GM12874 (cell line): ENCODE measurements around the gene USP12.

Experiments used
- TF ChIP-seq, protein P1 (sequence below): IDR thresholded peaks from 2 replicates; pipeline ENCODE4 v1.5.1; 2011; ENCODE audit warnings: low read depth, mild to moderate bottlenecking, control low read depth, low read length, moderate library complexity; ENCODE audit not compliant: insufficient read depth

Gene USP12

DNA sequence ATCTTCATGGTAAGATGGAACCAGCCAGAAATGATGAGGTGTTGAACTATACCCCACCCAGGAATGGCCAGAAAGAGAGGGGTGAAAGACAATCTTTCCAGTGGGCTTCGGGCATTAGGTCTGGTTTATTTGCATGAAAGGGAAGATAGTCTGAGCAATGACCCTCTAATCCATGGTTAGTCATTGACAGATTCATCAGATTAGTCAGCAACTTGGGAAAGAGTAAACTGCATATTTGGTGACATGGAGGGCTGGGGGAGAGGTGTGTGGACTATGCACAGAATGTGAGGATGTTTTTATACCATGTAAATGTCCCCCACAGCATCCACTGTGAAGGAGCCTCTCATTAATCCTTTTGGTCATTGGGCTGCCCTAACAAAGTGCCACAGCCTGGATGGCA is 30.1 kb upstream of the USP12 start:
- TF ChIP-seq, protein P1, sequence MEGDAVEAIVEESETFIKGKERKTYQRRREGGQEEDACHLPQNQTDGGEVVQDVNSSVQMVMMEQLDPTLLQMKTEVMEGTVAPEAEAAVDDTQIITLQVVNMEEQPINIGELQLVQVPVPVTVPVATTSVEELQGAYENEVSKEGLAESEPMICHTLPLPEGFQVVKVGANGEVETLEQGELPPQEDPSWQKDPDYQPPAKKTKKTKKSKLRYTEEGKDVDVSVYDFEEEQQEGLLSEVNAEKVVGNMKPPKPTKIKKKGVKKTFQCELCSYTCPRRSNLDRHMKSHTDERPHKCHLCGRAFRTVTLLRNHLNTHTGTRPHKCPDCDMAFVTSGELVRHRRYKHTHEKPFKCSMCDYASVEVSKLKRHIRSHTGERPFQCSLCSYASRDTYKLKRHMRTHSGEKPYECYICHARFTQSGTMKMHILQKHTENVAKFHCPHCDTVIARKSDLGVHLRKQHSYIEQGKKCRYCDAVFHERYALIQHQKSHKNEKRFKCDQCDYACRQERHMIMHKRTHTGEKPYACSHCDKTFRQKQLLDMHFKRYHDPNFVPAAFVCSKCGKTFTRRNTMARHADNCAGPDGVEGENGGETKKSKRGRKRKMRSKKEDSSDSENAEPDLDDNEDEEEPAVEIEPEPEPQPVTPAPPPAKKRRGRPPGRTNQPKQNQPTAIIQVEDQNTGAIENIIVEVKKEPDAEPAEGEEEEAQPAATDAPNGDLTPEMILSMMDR, result no peak

DNA sequence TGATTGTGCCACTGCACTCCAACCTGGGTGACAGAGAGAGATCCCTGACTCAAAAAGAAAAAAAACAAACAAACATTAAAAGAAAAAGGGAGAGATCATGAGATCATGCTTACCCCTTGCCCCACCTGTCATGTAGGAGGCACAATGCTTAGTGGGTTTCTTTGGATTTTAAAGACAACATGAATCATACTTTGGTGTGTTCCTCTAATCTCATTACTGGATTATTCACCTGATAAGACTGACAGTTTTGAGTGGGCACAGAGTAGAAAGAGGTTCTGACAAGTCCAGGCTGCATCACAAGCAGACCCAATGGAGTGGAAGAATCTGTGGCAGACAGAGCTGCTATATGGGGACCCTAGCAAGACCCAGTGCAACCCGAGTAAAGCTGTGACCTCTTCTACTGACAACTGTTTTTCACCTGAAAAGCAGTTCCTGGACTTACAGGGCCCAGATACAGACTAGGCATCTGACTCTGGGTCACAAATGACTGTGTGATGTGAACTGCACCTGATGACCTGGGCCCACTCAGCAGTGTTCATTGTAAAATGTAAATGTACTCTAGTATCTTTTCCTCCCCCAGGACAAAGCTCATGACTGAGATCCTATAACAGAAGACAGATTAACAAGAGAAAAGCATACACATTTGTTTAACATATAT is 28.9 kb upstream of the USP12 start:
- TF ChIP-seq, protein P1, result no peak

DNA sequence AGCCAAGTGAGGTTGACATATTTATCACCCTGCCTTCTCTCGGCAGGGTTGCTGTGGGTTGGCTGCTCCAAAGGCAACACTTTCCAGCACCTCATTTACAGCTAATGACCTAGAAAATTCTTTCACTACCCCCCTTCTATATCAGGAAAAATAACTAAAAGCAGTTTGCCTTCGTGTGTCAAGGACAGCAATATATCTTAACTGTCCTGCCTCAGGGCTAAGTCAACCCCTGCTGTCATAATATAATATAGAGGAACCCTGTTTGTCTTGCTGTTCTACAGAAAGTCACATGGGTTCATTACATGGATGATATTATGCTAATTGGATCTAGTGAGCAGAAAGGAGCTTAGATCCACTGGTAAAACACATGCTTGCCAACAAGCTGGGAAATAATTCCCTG is 28.1 kb upstream of the USP12 start:
- TF ChIP-seq, protein P1, result no peak

DNA sequence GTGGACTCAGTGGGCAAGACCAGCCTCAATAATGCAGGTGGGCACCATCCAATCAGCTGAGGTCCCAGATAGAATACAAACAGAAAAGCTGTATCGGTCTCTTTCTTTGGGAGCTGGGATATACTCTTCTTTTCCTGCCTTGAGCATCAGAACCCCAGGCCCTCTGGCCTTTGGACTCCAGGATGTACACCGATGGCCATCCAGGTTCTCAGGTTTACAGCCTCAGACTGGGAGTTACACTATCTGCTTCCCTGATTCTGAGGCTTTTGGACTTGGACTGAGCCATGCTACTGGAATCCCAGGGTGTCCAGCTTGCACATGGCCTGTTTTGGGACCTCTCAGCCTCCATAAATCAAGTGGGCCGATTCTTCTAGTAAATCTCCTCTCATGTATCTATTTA is 27.6 kb upstream of the USP12 start:
- TF ChIP-seq, protein P1, result no peak

DNA sequence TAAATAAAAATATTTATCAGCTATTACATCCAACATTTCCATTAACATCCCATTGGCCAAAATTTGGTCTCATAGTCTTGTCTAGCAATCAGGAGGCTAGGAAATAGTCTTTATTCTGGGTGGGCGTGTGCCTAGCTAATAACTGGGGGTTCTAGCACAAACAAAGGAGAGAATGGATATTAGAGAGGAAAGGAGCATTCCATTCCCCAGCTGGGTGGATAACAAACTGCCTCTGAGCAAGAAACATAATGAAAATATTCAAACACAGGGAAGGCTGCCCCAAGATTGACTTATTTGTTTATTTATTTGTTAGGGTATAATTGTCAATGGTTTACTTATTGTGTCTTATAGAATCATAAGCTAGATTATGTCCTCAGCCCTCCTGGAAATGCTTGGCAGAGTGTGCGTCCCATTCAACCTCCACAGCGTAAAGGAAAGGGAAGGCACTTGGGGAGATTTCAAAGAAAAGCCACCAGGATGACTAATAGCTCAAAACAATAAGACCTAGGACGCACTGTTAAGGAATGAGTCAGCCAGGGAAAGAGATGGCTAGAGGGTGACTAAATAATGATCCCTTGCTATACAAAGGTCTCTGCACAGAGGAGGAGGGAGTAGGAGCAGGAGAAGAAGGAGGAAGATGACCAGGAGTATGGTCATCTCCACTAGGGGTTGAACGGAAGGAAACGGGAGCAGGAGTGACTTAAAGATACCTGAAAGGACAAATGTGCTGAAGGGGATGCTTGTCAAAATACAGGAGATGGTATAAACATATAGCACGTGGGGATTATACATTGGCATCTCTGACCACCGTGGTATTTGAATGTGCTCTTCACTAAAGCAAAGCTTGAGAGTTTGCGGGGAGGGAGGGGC is 23.5 kb upstream of the USP12 start:
- TF ChIP-seq, protein P1, result no peak

DNA sequence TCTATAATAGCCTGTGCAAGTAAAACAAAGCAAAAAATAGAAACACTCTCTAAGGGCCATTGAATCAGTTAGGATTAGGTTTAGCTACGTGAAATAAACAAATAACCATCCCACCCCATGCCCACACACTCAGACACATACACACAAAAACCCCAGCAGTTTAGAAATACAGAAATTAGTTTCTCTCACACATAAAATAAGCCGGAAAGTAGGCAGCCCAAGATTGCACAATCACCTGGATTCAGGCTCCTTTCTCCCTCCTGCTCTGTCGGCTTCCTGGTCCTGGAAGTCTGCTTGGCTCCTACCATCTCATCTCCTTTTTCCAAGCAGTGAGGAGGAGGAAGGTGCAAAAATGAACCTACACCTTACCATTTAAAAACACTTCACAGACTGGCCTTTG is 22.6 kb upstream of the USP12 start:
- TF ChIP-seq, protein P1, result no peak

DNA sequence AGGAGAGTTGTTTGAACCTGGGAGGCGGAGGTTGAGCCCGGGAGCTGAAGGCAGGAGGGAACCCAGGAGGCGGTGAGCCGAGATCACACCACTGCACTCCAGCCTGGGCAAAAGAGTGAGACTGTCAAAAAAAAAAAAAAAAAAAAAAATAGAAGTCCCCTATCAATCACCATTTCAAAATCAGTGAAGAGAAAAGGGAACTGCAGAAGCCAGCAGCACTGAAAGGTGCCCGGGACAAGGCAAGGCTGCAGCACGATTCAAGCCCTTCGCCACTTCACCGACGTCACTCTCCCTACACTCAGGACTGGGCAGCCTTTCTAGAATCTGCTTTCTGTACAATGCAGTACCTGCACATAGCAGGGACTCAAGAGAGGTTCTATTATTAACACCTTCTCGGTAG is 21.9 kb upstream of the USP12 start:
- TF ChIP-seq, protein P1, result no peak
